K562 (cell line): ENCODE data around the gene RTL1. TPM values are rescaled to one million over a fixed set of nuclear protein-coding genes. Genes with fewer than 3 reads are reported as not detected.
A peak's percentile ranks its signal among the peaks of the same experiment; 100 is the strongest.

Source experiments
- CCAR2 ChIP-seq: fragments of 200-400 bp; formaldehyde crosslinking; IDR thresholded peaks from 2 replicates; pipeline ENCODE4 v1.6.1; 2017; ENCODE audit warnings: mild to moderate bottlenecking, low read depth, low read length
- MAZ ChIP-seq, 2 experiments: fragments of 450-650 bp in 1 of 2; sonication (generic) in 1 of 2; formaldehyde crosslinking; IDR thresholded peaks in 1 of 2; conservative IDR thresholded peaks in 1 of 2; 2 replicates each; pipeline versions ENCODE4 v1.4.0 to v1.5.0; 2020; ENCODE audit warnings: mild to moderate bottlenecking in 1 of 2, missing genetic modification reagents in 1 of 2
- PTBP1 ChIP-seq: fragments of 200-400 bp; formaldehyde crosslinking; IDR thresholded peaks from 2 replicates; pipeline ENCODE4 v1.6.1; 2017; ENCODE audit warnings: low read depth, low read length
- PYGO2 ChIP-seq: fragments of 450-650 bp; IDR thresholded peaks from 2 replicates; pipeline ENCODE4 v1.6.1; 2016; ENCODE audit warnings: mild to moderate bottlenecking, missing genetic modification characterization, moderate library complexity, missing compliant biosample characterization
- TCFL5 ChIP-seq: fragments of 250-450 bp; sonication (Bioruptor Pico); conservative IDR thresholded peaks from 2 replicates; pipeline ENCODE4 v1.6.1; 2021; ENCODE audit warnings: mild to moderate bottlenecking, moderate library complexity, matching md5 sums
- THRAP3 ChIP-seq: fragments of 450-650 bp; IDR thresholded peaks from 2 replicates; pipeline ENCODE4 v1.6.1; 2016; ENCODE audit warnings: mild to moderate bottlenecking, inconsistent platforms, borderline replicate concordance
- ZBED1 ChIP-seq: IDR thresholded peaks from 2 replicates; pipeline ENCODE4 v1.6.1; 2014
- ZNF3 ChIP-seq: fragments of 250-450 bp; sonication (Bioruptor Pico); IDR thresholded peaks from 2 replicates; pipeline ENCODE4 v1.5.0; 2021; ENCODE audit warnings: mild to moderate bottlenecking, moderate library complexity
- ZNF77 ChIP-seq: fragments of 250-450 bp; sonication (Bioruptor Pico); IDR thresholded peaks from 2 replicates; pipeline ENCODE4 v1.5.0; 2020
- polyA plus RNA-seq, 8 experiments: library from polyadenylated mRNA; depleted of rRNA in 4 of 8; stranded (reverse) in 5 of 8; unstranded in 3 of 8; fragments of >200 nt; fragmentation: Nextera tagmentation in 2 of 8; fragmentation: Illumina TruSeq in 1 of 8; extraction: Ambion mirVana in 2 of 8; extraction: Trizol in 1 of 8; gene quantifications; 2 replicates each; pipeline versions ENCODE4 v1.2.1 to v1.2.3, GENCODE V29; 2011 to 2014; ENCODE audit warnings: inconsistent platforms in 1 of 8, missing spikeins in 1 of 8
- total RNA-seq, 7 experiments: library from RNA; depleted of rRNA in 6 of 7; stranded (reverse); fragments of >200 nt in 6 of 7; fragmentation: Illumina TruSeq in 2 of 7; extraction: Trizol in 2 of 7; gene quantifications; 2 replicates each; pipeline versions ENCODE4 v1.2.1 to v1.2.3, GENCODE V29; 2011 to 2021; ENCODE audit warnings: low replicate concordance in 1 of 7
- TF ChIP-seq, protein P1 (sequence below): sonication (generic); formaldehyde crosslinking; IDR thresholded peaks from 2 replicates; pipeline ENCODE4 v1.8.1; 2023; ENCODE audit warnings: mild to moderate bottlenecking, missing genetic modification reagents
- TF ChIP-seq, protein P2 (sequence below): fragments of 250-450 bp; sonication (Bioruptor Pico); IDR thresholded peaks from 2 replicates; pipeline ENCODE4 v1.8.0; 2021; ENCODE audit warnings: mild to moderate bottlenecking, moderate library complexity
- TF ChIP-seq, protein P3 (sequence below), 3 experiments: fragments of 200-800 bp in 1 of 3; sonication (Bioruptor generic) in 1 of 3; sonication (generic) in 1 of 3; formaldehyde crosslinking in 1 of 3; IDR thresholded peaks; 2 replicates each; pipeline versions ENCODE4 v1.6.1 to v1.8.0; 2016 to 2022; ENCODE audit warnings: mild to moderate bottlenecking in 2 of 3, missing compliant biosample characterization in 2 of 3, missing genetic modification characterization in 2 of 3, missing genetic modification reagents in 1 of 3
- TF ChIP-seq, protein P4 (sequence below): fragments of 450-650 bp; IDR thresholded peaks from 2 replicates; pipeline ENCODE4 v1.6.1; 2017; ENCODE audit warnings: mild to moderate bottlenecking, moderate library complexity

Gene RTL1
- total and polyA plus RNA-seq, 9 of the 15 experiments (the other 6 are each of a cell fraction or from before 2014, with no cell fraction given): not detected

DNA sequence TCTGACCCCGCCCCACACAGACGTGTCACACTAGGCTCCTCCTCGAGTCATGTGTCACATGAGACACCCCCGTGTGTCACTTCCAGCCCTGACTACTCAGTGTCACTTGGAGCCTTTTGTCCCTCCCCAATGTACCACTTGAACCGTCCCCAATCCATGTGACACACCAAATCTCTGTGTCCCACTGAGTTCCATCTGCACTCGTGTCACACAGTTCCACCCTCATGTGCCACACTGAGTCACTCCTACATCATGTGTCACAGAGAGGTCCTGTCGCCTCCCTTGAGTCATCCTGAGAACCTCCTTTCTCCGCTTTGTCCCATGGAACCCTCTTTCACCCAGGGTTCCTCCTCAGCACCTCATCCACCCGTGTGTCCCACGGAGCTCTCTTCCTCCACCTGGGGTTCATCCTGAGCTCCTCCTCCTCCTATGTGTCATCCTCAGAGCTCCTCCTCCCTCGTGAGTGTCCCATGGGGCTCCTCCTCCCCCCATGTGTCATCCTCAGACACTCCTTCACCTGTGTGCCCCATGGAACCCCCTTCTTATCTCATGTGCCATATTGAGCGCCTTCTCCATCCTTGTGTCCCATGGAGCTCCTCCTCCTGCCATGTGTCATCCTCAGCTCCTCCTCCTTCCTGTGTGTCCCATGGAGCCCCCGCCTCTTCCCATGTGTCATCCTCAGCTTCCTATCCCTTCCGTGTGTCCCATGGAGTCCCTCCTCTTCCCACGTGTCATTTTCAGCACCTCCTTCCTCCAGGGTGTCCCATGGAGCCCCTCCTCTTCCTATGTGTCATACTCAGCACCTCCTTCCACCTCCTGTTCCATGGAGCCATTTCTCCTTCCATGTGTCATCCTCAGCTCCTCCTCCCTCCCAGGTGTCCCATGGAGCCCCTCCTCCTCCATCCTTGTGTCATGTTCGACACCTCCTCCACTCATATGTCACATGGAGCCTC lies 32.0 kb downstream of the RTL1 start (continued):
- TF ChIP-seq, protein P1, sequence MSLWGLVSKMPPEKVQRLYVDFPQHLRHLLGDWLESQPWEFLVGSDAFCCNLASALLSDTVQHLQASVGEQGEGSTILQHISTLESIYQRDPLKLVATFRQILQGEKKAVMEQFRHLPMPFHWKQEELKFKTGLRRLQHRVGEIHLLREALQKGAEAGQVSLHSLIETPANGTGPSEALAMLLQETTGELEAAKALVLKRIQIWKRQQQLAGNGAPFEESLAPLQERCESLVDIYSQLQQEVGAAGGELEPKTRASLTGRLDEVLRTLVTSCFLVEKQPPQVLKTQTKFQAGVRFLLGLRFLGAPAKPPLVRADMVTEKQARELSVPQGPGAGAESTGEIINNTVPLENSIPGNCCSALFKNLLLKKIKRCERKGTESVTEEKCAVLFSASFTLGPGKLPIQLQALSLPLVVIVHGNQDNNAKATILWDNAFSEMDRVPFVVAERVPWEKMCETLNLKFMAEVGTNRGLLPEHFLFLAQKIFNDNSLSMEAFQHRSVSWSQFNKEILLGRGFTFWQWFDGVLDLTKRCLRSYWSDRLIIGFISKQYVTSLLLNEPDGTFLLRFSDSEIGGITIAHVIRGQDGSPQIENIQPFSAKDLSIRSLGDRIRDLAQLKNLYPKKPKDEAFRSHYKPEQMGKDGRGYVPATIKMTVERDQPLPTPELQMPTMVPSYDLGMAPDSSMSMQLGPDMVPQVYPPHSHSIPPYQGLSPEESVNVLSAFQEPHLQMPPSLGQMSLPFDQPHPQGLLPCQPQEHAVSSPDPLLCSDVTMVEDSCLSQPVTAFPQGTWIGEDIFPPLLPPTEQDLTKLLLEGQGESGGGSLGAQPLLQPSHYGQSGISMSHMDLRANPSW: no peak
- no peak for TF ChIP-seq ZNF77 (CRISPR knock-in tag)
- TF ChIP-seq PTBP1: no peak
- TF ChIP-seq THRAP3: no peak
- TF ChIP-seq, protein P2, sequence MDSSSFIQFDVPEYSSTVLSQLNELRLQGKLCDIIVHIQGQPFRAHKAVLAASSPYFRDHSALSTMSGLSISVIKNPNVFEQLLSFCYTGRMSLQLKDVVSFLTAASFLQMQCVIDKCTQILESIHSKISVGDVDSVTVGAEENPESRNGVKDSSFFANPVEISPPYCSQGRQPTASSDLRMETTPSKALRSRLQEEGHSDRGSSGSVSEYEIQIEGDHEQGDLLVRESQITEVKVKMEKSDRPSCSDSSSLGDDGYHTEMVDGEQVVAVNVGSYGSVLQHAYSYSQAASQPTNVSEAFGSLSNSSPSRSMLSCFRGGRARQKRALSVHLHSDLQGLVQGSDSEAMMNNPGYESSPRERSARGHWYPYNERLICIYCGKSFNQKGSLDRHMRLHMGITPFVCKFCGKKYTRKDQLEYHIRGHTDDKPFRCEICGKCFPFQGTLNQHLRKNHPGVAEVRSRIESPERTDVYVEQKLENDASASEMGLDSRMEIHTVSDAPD (CRISPR knock-in tag): no peak
- no peak for TF ChIP-seq PYGO2 (tag)
- TF ChIP-seq ZBED1: no peak
- TF ChIP-seq ZNF3 (CRISPR knock-in tag): no peak
- TF ChIP-seq, protein P3, sequence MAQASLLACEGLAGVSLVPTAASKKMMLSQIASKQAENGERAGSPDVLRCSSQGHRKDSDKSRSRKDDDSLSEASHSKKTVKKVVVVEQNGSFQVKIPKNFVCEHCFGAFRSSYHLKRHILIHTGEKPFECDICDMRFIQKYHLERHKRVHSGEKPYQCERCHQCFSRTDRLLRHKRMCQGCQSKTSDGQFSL (CRISPR knock-in tag; IDR thresholded peaks at IDR 0.05): no peak
- TF ChIP-seq, protein P3 (tag; IDR thresholded peaks at IDR 0.05): no peak
- TF ChIP-seq CCAR2: no peak
- TF ChIP-seq TCFL5: no peak
- TF ChIP-seq MAZ (CRISPR knock-in tag; conservative IDR thresholded peaks at IDR 0.05 in 1 of 2, IDR thresholded peaks at IDR 0.05 in 1 of 2): peak; percentile 20 to 71; a peak in 1 of 4 replicates
- TF ChIP-seq, protein P4, sequence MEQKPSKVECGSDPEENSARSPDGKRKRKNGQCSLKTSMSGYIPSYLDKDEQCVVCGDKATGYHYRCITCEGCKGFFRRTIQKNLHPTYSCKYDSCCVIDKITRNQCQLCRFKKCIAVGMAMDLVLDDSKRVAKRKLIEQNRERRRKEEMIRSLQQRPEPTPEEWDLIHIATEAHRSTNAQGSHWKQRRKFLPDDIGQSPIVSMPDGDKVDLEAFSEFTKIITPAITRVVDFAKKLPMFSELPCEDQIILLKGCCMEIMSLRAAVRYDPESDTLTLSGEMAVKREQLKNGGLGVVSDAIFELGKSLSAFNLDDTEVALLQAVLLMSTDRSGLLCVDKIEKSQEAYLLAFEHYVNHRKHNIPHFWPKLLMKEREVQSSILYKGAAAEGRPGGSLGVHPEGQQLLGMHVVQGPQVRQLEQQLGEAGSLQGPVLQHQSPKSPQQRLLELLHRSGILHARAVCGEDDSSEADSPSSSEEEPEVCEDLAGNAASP: no peak
